Hematopoietic multipotent progenitor cell treated with erythropoietin and hydrocortisone succinate and interleukin-3 and kit ligand, for 17 days (in vitro differentiated cells): ENCODE measurements around the gene NFAM1.

Experiments used
- DNase-seq: peaks from one replicate; pipeline ENCODE4 v3.0.0-alpha.2; 2015; ENCODE audit warnings: low spot score

Gene NFAM1

DNA sequence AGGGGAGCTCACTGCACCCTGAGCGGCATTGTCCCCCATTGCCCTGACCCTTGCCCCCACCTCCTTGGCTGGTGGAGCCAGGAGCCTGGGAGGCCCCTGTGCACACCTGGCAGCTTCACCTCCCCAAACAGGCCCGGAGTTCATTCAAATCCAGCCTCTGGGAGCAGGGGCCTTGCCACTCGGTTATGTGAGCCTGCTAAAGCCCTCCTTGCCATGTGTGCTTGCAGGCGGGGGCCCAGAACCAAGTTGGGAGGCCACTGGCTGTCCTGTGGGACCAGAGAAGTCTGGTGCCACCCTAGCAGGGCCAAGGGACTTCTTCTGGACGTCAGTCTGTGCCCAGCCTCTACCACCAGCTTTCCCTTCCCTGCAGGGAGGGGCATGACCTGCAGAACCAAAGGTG is 48.9 kb downstream of the NFAM1 start:
- DNase-seq = no peak

- no peak for DNase-seq
Observed at GRCh38 chr22:42380769-42381551, 51.2 kb downstream of the NFAM1 start.

DNA sequence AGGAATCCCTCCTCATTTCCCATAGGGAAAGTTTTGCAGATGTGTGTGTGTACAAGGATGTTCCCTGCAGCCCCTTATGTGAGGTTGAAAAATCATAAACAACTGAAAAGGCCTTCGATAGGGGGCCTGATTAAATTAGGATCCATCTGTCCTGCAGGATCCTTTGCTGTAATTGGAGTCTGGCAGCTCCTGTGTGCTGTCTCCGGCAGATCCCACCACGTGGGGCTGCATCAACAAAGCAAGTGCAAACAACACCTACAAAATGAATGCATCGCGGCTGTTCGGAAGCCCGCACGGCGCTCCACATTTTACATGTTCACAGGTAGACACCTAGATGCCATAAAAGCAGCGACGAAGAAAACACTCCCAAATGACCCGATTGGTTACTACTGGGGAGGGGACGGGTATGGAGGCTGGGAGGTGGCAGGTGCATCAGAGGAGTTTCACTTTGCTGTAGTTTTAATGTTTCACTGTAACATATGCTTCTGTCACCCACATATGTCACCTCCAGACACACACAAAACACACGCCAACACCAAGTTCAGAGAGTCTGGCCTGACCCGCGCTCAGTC is 52.2 kb downstream of the NFAM1 start:
- no peak for DNase-seq

- DNase-seq = no peak
Observed at GRCh38 chr22:42376711-42377554, 55.3 kb downstream of the NFAM1 start.

DNA sequence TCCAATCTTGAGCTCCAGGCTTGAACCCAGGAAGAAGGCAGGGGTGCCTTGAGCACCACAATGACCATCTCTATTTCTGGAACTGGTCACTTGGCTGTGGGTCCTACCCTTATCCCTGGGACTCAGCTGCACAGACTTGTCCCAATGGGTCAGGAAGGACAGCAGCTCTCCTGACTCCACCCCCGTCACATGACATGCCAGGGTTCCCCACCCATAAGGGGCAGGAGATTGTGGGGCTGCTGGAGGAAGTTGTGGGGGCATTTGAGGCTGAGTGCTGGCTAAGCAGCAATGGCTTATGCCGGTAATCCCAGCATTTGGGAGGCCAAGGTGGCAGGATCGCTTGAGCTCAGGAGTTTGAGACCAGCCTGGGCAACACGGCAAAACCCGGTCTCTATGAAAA is 56.2 kb downstream of the NFAM1 start:
- no peak for DNase-seq

DNA sequence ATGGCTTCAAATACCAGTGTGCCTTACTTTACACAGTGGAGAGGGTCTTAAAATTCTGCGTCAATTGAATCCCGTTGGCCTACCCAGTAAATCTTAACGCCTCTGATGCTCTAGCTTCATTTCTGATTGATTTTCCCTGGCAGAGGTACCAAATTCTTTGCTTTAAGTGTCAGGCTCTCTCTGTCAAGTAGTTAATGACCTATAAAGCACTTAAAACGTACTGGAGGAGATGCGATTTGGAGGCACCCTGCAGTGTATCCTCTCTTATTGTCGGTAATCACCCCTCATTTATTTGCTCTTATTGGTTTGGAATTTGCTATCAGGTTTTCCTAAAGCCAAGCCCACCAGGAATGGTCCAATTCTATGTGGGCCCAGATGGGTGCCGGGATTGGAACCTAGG is 59.2 kb downstream of the NFAM1 start:
- no peak for DNase-seq

DNA sequence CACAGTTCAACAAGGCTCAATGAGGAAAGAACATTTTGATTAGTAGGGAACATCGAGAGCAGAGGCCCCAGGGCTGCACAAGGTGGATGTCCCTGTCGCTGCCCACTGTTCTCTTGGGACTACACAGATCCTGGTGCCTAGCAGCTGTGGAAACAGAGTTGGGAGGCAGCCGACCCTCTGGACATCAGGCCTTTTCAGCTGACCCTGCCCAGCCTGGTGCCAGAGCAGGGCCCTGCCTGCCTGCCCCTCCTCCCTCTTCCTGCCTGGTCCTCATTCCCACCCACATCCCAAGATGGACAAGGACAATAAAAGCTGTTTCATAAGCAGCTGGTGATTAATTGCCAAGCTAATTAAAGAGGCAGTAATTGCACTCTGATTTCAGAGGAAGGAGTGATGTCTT is 60.7 kb downstream of the NFAM1 start:
- no peak for DNase-seq

GRCh38 chr22:42371099-42371498 is 61.1 kb downstream of the NFAM1 start:
- no peak for DNase-seq

DNA sequence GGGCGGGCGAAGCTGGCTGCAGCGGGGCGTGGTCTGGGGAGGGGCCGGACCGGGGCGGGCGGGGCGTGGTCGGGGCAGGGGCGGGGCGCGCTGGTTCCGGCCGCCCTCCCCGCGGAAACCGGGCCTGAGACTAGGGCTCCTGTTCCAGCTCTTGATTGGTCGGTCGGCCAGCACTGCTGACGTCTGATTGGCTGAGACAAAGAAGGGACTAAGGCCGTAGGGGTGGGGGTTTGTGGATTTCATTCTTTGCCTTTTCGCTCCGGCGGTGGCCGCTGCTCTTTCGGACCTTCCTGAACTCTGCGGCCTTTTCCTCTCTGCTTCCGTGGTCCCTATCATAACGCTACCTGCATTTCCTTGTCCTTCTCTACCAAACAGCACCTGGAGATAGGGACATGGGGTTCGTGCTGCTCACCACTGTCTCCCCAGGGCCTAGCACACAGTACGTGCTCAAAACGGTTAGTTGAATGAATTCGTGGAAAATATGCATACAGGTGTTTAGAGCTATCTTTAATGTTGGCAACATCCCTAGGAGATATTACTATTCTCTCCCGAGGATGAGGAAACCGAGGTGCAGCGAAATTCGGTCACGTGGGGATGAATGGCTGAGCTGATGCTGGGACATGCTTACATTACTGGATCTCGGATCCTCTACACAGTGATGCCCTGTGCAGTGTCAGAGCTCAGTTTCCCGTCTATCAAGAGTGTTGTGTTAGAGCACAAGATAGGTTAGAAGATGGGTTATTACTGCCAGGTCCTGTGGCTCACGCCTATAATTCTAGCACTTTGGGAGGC is 62.8 kb downstream of the NFAM1 start:
- peak; percentile 68 for DNase-seq

GRCh38 chr22:42368379-42369249 is 63.6 kb downstream of the NFAM1 start:
- DNase-seq = no peak

GRCh38 chr22:42367980-42368378 is 64.2 kb downstream of the NFAM1 start:
- no peak for DNase-seq

GRCh38 chr22:42366806-42367581 is 65.2 kb downstream of the NFAM1 start:
- DNase-seq = no peak

DNA sequence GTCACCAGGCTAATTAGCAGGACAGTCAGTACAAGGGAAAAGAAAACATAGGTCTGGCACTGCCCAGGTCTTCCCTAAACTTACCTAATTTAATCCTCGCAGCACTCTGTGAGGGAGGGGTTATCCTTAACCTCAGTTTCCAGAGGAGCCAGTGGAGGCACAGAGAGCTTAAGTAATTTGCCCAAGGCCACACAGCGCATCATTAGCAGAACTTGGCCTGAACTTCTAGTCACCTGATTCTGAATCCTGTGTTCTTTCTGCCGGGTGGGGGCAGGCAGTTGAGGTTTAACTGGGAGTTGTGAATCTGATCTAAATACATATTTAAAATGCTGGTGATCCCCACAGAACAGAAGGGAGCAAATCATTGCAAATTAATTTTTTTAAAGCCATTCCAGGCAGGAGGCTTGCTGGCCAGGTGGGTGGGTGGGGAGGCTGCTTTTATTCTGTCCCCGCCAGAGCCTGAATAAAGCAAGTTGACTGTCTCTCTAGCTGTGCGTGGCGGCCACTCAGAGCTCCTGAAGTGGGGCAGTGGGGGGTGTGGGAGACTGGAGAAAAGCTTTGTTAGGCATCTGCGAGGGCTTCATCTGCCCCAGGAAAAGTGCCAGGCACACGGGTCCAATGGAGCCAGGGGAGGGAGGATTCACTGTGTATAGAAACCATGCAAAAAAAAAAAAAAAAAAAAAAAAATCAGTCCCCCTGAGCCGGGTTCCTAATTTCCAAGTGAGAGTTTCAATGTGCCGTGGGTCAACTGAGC is 66.1 kb downstream of the NFAM1 start:
- DNase-seq = no peak

DNA sequence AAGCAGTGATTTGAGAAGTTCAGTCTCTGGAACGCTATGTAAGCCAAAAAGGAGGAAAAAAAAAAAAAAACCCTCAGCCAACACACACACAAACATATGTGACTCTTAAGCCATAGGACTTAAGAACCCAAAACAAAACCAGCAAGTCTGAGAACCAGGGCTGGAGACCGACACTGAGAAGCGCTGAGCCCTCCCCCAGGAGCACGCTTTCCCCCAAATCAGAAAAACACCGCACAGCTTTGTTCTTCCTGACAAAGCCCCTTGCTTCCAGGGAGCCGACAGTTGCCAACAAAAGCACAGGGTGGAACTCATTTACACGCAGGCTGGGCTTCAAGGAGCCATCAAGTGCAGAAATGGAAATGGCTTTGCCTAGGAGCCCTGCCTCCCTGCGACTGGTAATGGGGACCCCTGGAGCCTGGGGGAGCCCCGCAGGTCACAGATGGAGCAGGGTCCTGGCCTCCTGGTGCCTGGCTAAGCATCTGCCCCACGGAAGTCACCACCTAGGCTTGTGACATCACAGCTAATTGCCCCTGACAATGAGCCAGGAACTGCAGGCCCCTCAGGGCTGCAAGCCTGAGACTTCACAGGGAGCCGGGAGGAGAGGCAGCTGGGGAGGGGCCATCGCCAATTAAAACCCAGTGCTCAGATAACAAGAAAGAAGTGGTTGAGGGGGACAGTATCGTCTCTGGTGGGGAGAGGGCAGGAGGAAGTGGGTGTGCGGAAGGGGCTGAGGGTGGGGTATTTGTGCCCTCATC is 66.9 kb downstream of the NFAM1 start:
- DNase-seq = no peak

DNA sequence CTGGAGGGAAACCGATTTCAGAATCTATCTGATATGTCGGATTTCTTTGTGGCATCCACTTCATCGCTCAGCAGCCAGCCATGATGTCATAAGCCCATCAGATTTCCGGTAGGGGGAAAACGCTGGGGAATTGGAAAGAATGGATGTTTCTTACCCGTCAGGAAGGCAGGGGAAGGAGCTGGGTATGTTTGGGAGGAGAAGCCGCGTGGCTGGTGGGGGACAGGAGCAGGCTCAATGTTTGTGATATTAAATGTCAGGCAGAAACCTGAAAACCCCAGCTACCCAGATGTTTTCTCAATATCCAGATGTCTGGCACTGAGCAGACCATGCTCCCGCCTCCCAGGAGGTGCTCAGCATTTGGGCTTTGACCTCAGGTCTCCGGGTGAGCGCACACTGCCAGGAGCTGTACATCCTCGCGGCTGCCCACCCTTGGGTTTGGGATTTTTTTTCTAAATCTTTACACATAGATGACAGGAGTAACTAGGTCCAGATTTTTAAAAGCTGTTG is 67.5 kb downstream of the NFAM1 start:
- DNase-seq = no peak

DNA sequence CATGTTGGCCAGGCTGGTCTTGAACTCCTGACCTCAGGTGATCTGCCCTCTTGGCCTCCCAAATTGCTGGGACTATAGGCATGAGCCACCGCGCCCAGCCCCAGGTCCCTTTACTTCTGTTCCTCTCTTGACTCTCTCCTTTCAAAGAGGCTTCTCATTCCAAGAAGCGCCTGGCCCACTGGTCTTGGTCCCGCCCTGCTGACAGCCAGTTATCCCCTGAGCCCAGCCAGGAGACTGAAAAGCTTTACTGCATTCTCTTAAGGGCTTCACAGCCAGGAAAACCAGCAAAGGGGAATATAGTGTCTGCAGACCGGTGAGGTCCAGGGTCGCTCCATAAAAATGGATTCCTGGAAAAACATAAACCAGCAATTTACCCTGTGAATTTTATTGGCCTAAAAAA is 68.3 kb downstream of the NFAM1 start:
- no peak for DNase-seq

GRCh38 chr22:42361523-42361922 is 70.7 kb downstream of the NFAM1 start:
- no peak for DNase-seq

- DNase-seq = no peak
Observed at GRCh38 chr22:42360348-42360747, 71.9 kb downstream of the NFAM1 start.
